Stimulated activated CD8-positive, alpha-beta memory T cell treated with anti-CD3 and anti-CD28 coated beads, Interleukin-4, amount 100 ng/mL, for 48 hours (primary cell): ENCODE results near the gene KLHL17.
"Not testable (repeated sequence)": the region's sequence is repeated elsewhere in the genome, so short reads cannot be mapped to it uniquely, and the experiment has no call there.

Experiments used
- DNase-seq: peaks from one replicate; pipeline ENCODE4 v3.0.0-alpha.2; 2020

Gene KLHL17

DNA sequence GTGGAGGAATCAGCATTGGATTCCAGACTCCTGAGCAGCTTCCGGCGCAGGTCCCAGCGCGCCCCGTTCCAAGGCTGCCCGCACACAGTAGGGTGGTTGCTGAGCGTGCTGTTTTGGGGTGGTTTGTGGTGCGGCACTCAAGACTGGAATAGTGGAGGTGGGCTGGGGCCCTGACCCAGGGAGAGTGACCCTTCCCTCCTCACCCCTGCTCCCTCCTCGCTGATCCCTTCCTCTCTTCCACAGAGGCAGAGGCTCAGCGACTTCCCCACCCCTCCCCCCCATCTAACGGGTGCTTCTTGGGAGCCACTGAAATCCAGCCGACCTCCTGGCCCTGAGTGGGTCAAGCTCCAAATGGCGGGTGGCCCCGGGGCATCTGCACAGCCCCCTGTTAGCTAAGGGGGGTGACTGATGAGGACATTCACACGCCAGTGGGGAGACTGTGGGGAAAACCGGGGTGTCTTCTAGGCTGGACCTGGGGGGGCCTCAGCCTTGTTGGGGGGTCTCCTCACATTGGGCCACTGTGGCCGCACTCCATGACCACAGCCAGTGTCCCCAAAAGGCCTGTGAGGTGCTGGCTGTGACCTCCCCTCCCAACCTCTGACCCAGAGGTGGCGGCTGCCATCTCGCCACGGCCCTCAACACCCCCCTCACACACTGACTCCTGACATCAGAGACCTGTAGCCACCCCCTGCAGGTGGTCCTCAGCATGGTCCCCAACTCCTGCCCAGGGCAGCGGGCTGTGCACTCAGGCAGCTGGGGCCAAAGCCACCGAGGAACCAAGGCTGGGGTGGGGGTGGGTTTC, 43.4 kb downstream of the KLHL17 start:
- DNase-seq = no peak

- DNase-seq = no peak
These were observed 44.0 kb downstream of the KLHL17 start for GRCh38 chr1:1004420-1004779.

GRCh38 chr1:1004780-1005697, 44.7 kb downstream of the KLHL17 start:
- no peak for DNase-seq

DNA sequence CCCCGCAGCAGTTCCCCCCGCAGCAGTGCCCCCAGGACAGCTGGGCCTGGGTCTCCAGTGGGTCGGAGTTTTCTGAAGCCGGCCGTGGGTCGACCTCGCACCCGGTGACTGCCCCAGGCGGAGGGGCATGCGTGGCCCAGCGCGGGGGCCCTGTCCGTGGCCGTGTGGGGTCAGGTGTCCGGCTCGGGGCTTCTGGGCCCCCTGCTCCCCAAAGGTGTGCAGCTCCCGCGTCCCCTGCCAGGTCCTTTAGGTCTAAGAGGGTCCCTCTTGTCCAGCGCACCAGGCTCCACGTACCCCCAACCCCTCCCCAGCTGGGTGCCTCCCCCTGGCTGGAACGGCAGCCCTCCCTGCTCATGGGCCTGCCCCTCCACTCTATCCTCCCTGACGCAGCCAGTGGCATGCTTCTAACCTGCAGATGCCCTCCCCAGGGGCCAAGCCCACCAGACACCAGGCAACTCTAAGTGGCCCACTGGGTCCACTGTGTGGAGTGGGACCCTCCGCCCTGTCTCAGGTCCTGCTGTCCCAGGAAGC, 45.5 kb downstream of the KLHL17 start:
- no peak for DNase-seq

- no peak for DNase-seq
These were observed 46.1 kb downstream of the KLHL17 start for GRCh38 chr1:1006305-1007159.

DNA sequence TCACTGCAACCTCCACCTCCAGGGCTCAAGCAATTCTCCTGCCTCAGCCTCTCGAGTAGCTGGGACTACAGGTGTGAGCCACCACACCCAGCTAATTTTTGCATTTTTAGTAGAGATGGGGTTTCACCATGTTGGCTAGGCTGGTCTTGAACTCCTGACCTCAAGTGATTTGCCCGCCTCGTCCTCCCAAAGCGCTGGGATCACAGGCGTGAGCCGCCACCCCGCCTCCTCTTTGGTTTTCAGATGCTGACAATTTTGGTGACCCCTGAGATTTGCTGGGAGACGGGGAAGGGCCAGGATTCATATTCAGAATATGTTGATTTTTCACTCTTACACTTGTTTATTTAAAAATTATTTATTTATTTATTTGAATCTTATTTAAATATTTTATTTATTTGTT, 49.7 kb downstream of the KLHL17 start:
- not testable (repeated sequence) for DNase-seq

- DNase-seq = no peak
These were observed 51.1 kb downstream of the KLHL17 start for GRCh38 chr1:1011396-1011949.

DNA sequence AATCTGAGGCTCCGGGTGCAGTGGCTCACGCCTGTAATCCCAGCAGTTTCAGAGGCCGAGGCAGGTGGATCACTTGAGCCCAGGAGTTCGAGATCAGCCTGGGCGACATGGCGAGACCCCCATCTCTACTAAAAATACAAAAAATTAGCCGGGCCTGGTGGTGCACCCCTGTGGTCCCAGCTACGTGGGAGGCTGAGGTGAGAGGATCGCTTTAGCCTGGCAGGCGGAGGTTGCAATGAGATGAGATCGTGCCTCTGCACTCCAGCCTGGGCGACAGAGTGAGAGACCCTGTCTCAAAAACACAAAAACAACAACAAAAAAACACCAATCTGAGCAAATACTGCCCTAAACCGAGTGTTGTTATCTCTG, 52.3 kb downstream of the KLHL17 start:
- not testable (repeated sequence) for DNase-seq

GRCh38 chr1:1013105-1013921, 52.9 kb downstream of the KLHL17 start, which contains the start of gene ISG15:
ISG15 (plus strand) TSS chr1:1013497; CDS start chr1:1013574, 77 bp downstream.
- DNase-seq = peak; percentile 89

- DNase-seq = no peak
These were observed 53.7 kb downstream of the KLHL17 start for GRCh38 chr1:1013922-1014648.

- DNase-seq = no peak
These were observed 54.7 kb downstream of the KLHL17 start for GRCh38 chr1:1014799-1015681.
